CD4-positive, CD25-positive, alpha-beta regulatory T cell (primary cell): ENCODE measurements around the gene DENND4A. TPM values are rescaled to one million over a fixed set of nuclear protein-coding genes. Genes with fewer than 3 reads are reported as not detected.

Source experiments
- ATAC-seq, 2 donors: fragments of 150-1000 bp; cut with Tn5 transposase; one replicate each; pipeline ENCODE4 v1.10.0; 2021; ENCODE audit warnings: low read depth in 2 of 2, moderate number of reproducible peaks in 2 of 2, moderate library complexity in 1 of 2
- DNase-seq, 3 donors: peaks; one replicate each; pipeline versions ENCODE4 v3.0.0 to v3.0.0-alpha.2; 2012 to 2022; ENCODE audit warnings: mixed read lengths in 1 of 3
- H3K27ac ChIP-seq: one replicate; pipeline ENCODE4 v1.7.0; 2013; ENCODE audit warnings: mild to moderate bottlenecking, low read length; ENCODE audit not compliant: insufficient read depth, poor library complexity, severe bottlenecking
- H3K27me3 ChIP-seq: one replicate; pipeline ENCODE4 v1.7.0; 2013; ENCODE audit warnings: low read length; ENCODE audit not compliant: control insufficient read depth, insufficient read depth
- H3K36me3 ChIP-seq: one replicate; pipeline ENCODE4 v1.7.0; 2013; ENCODE audit warnings: mild to moderate bottlenecking, low read length, moderate library complexity; ENCODE audit not compliant: control insufficient read depth, insufficient read depth
- H3K4me1 ChIP-seq: 2 replicates; pipeline ENCODE4 v1.7.0; 2013; ENCODE audit warnings: mild to moderate bottlenecking, low read length; ENCODE audit not compliant: insufficient read depth, control insufficient read depth, poor library complexity, severe bottlenecking
- H3K4me3 ChIP-seq: one replicate; pipeline ENCODE4 v1.7.0; 2013; ENCODE audit warnings: low read depth, mild to moderate bottlenecking, low read length, moderate library complexity
- H3K9me3 ChIP-seq, 2 experiments: 1 replicate in 1 of 2; 2 replicates in 1 of 2; pipeline ENCODE4 v1.7.0; 2013; ENCODE audit warnings: low read length in 2 of 2, mild to moderate bottlenecking in 1 of 2, moderate library complexity in 1 of 2; ENCODE audit not compliant: control insufficient read depth in 2 of 2
- H3K27ac Mint-ChIP-seq, 3 donors: one replicate each; pipeline ENCODE4 v1.8.0; 2020 to 2022; ENCODE audit warnings: mild to moderate bottlenecking in 3 of 3, mixed read lengths in 3 of 3, moderate library complexity in 2 of 3
- H3K27me3 Mint-ChIP-seq: one replicate; pipeline ENCODE4 v1.8.0; 2022; ENCODE audit warnings: mild to moderate bottlenecking, mixed read lengths
- H3K36me3 Mint-ChIP-seq: one replicate; pipeline ENCODE4 v1.8.0; 2020; ENCODE audit warnings: mixed read lengths
- H3K4me1 Mint-ChIP-seq, 4 donors: one replicate each; pipeline ENCODE4 v1.8.0; 2020 to 2022; ENCODE audit warnings: mixed read lengths in 4 of 4, mild to moderate bottlenecking in 1 of 4
- H3K4me3 Mint-ChIP-seq, 4 donors: one replicate each; pipeline ENCODE4 v1.8.0; 2020 to 2022; ENCODE audit warnings: mild to moderate bottlenecking in 4 of 4, mixed read lengths in 4 of 4, moderate library complexity in 3 of 4
- H3K9me3 Mint-ChIP-seq, 7 donors: one replicate each; pipeline ENCODE4 v1.8.0; 2020 to 2022; ENCODE audit warnings: mixed read lengths in 7 of 7, mild to moderate bottlenecking in 3 of 7, moderate library complexity in 2 of 7
- polyA plus RNA-seq, 4 donors: library from polyadenylated mRNA; unstranded; fragments of 300-500 nt; fragmentation: Illumina TruSeq; gene quantifications; one replicate each; pipeline ENCODE4 v1.2.3, GENCODE V29; 2021
- total RNA-seq: library from RNA; stranded (reverse); gene quantifications from one replicate; pipeline ENCODE4 v1.2.3, GENCODE V29; 2022

Gene DENND4A
- total and polyA plus RNA-seq, 5 donors from 2014 or later: 9.6 to 88.4 (median 12.9) TPM

- DNase-seq (no peak), ATAC-seq (no peak)
- no peak overlapping the region for H3K27ac ChIP-seq
- no peaks in the 10 kb centered on the region for H3K9me3 ChIP-seq
- H3K27ac Mint-ChIP-seq: peak overlapping the region in 1 of 3 donors; percentile 20
- H3K4me3 ChIP-seq: no peak overlapping the region
- no peaks in the 10 kb centered on the region for H3K27me3 ChIP-seq
- H3K36me3 ChIP-seq: peaks cover 32% of the 10 kb centered on the region
- H3K4me3 Mint-ChIP-seq: no peak overlapping the region
- H3K4me1 ChIP-seq: peaks cover 9% of the 10 kb centered on the region
- H3K9me3 Mint-ChIP-seq: no peaks in the 10 kb centered on the region
- H3K36me3 Mint-ChIP-seq: peaks cover 14% of the 10 kb centered on the region
- H3K27me3 Mint-ChIP-seq: no peaks in the 10 kb centered on the region
- H3K4me1 Mint-ChIP-seq: peaks cover 32 to 50% (median 40%) of the 10 kb centered on the region in 4 donors
Observed at GRCh38 chr15:65759441-65759840, 32.7 kb downstream of the DENND4A start.

- no peak overlapping the region for H3K27ac ChIP-seq
- peaks cover 34% of the 10 kb centered on the region for H3K36me3 ChIP-seq
- no peak overlapping the region for H3K4me3 ChIP-seq
- peaks cover 9% of the 10 kb centered on the region for H3K4me1 ChIP-seq
- H3K27me3 ChIP-seq: no peaks in the 10 kb centered on the region
- H3K27me3 Mint-ChIP-seq: no peaks in the 10 kb centered on the region
- H3K9me3 ChIP-seq: no peaks in the 10 kb centered on the region
- peak overlapping the region; percentile 10 to 33 (median 20) for H3K27ac Mint-ChIP-seq
- no peak overlapping the region for H3K4me3 Mint-ChIP-seq
- DNase-seq (no peak), ATAC-seq (no peak)
- peaks cover 14% of the 10 kb centered on the region for H3K36me3 Mint-ChIP-seq
- H3K4me1 Mint-ChIP-seq: peaks cover 36 to 47% (median 43%) of the 10 kb centered on the region in 4 donors
- no peaks in the 10 kb centered on the region for H3K9me3 Mint-ChIP-seq
Observed at GRCh38 chr15:65758242-65758641, 33.9 kb downstream of the DENND4A start.

- H3K4me3 Mint-ChIP-seq: no peak overlapping the region
- H3K9me3 ChIP-seq: no peaks in the 10 kb centered on the region
- H3K27me3 Mint-ChIP-seq: no peaks in the 10 kb centered on the region
- H3K27ac Mint-ChIP-seq: peak overlapping the region in 1 of 3 donors; percentile 64
- H3K4me3 ChIP-seq: no peak overlapping the region
- H3K36me3 ChIP-seq: peaks cover 36% of the 10 kb centered on the region
- ATAC-seq (no peak), DNase-seq (no peak)
- no peak overlapping the region for H3K27ac ChIP-seq
- H3K27me3 ChIP-seq: no peaks in the 10 kb centered on the region
- peaks cover 27 to 38% (median 34%) of the 10 kb centered on the region in 4 donors for H3K4me1 Mint-ChIP-seq
- no peaks in the 10 kb centered on the region for H3K9me3 Mint-ChIP-seq
- peaks cover 14% of the 10 kb centered on the region for H3K36me3 Mint-ChIP-seq
- H3K4me1 ChIP-seq: peaks cover 3% of the 10 kb centered on the region
Observed at GRCh38 chr15:65757256-65757655, 34.8 kb downstream of the DENND4A start.

GRCh38 chr15:65752151-65752700 is 39.9 kb downstream of the DENND4A start:
- peaks cover 30% of the 10 kb centered on the region for H3K36me3 Mint-ChIP-seq
- H3K9me3 Mint-ChIP-seq: no peaks in the 10 kb centered on the region
- H3K4me1 Mint-ChIP-seq: peaks cover 16 to 30% (median 25%) of the 10 kb centered on the region in 4 donors
- no peak overlapping the region for H3K4me3 ChIP-seq
- no peak overlapping the region for H3K27ac ChIP-seq
- no peak for ATAC-seq
- H3K27ac Mint-ChIP-seq: no peak overlapping the region
- DNase-seq: no peak
- H3K27me3 Mint-ChIP-seq: no peaks in the 10 kb centered on the region
- peaks cover 53% of the 10 kb centered on the region for H3K36me3 ChIP-seq
- no peaks in the 10 kb centered on the region for H3K9me3 ChIP-seq
- H3K4me3 Mint-ChIP-seq: no peak overlapping the region
- peaks cover 3% of the 10 kb centered on the region for H3K4me1 ChIP-seq
- no peaks in the 10 kb centered on the region for H3K27me3 ChIP-seq

- Histone ChIP-seq H3K9me3 (no peaks in the 10 kb centered on the region), H3K4me1 (peaks cover 2% of the 10 kb centered on the region), H3K27ac (no peak overlapping the region), H3K36me3 (peaks cover 48% of the 10 kb centered on the region), H3K4me3 (no peak overlapping the region), H3K27me3 (no peaks in the 10 kb centered on the region)
- H3K9me3 Mint-ChIP-seq: no peaks in the 10 kb centered on the region
- DNase-seq (no peak), ATAC-seq (no peak)
- peaks cover 13 to 31% (median 23%) of the 10 kb centered on the region in 4 donors for H3K4me1 Mint-ChIP-seq
- H3K27me3 Mint-ChIP-seq: no peaks in the 10 kb centered on the region
- H3K27ac Mint-ChIP-seq: peak overlapping the region; percentile 8 to 19 (median 12)
- peaks cover 32% of the 10 kb centered on the region for H3K36me3 Mint-ChIP-seq
- H3K4me3 Mint-ChIP-seq: no peak overlapping the region
Observed at GRCh38 chr15:65751431-65751830, 40.7 kb downstream of the DENND4A start.

- Mint-ChIP-seq H3K27me3 (no peaks in the 10 kb centered on the region), H3K4me3 (no peak overlapping the region), H3K4me1 (peaks cover 8 to 22% (median 12%) of the 10 kb centered on the region in 4 donors), H3K36me3 (peaks cover 31% of the 10 kb centered on the region), H3K27ac (peak overlapping the region in 1 of 3 donors; percentile 32), H3K9me3 (no peaks in the 10 kb centered on the region)
- H3K4me3 ChIP-seq: no peak overlapping the region
- H3K27ac ChIP-seq: no peak overlapping the region
- ATAC-seq (no peak), DNase-seq (no peak)
- H3K9me3 ChIP-seq: no peaks in the 10 kb centered on the region
- H3K27me3 ChIP-seq: no peaks in the 10 kb centered on the region
- no peaks in the 10 kb centered on the region for H3K4me1 ChIP-seq
- peaks cover 25% of the 10 kb centered on the region for H3K36me3 ChIP-seq
Observed at GRCh38 chr15:65747265-65747664, 44.8 kb downstream of the DENND4A start.

- H3K27ac ChIP-seq: no peak overlapping the region
- Mint-ChIP-seq H3K9me3 (no peaks in the 10 kb centered on the region), H3K4me3 (no peak overlapping the region), H3K36me3 (peaks cover 20% of the 10 kb centered on the region), H3K27ac (peak overlapping the region; percentile 17 to 83 (median 57)), H3K27me3 (no peaks in the 10 kb centered on the region), H3K4me1 (peaks cover 2 to 12% (median 10%) of the 10 kb centered on the region in 4 donors)
- no peaks in the 10 kb centered on the region for H3K27me3 ChIP-seq
- peaks cover 18% of the 10 kb centered on the region for H3K36me3 ChIP-seq
- DNase-seq (no peak), ATAC-seq (no peak)
- no peak overlapping the region for H3K4me3 ChIP-seq
- no peaks in the 10 kb centered on the region for H3K9me3 ChIP-seq
- H3K4me1 ChIP-seq: no peaks in the 10 kb centered on the region
Observed at GRCh38 chr15:65743637-65744252, 48.3 kb downstream of the DENND4A start.

- Histone ChIP-seq H3K27ac (no peak overlapping the region), H3K4me3 (no peak overlapping the region), H3K27me3 (no peaks in the 10 kb centered on the region), H3K4me1 (no peaks in the 10 kb centered on the region), H3K36me3 (peaks cover 49% of the 10 kb centered on the region), H3K9me3 (no peaks in the 10 kb centered on the region)
- no peak overlapping the region for H3K27ac Mint-ChIP-seq
- ATAC-seq (no peak), DNase-seq (no peak)
- H3K4me1 Mint-ChIP-seq: peaks cover 0 to 12% (median 9%) of the 10 kb centered on the region in 4 donors
- no peaks in the 10 kb centered on the region for H3K27me3 Mint-ChIP-seq
- no peak overlapping the region for H3K4me3 Mint-ChIP-seq
- H3K9me3 Mint-ChIP-seq: no peaks in the 10 kb centered on the region
- peaks cover 25% of the 10 kb centered on the region for H3K36me3 Mint-ChIP-seq
Observed at GRCh38 chr15:65740148-65740547, 51.9 kb downstream of the DENND4A start.
